GM12878 (cell line): ENCODE results near the gene PRKCE. TPM values are rescaled to one million over a fixed set of nuclear protein-coding genes. Genes with fewer than 3 reads are reported as not detected.
A peak's percentile ranks its signal among the peaks of the same experiment; 100 is the strongest.

Experiments
- DPF2 ChIP-seq: fragments of 450-650 bp; IDR thresholded peaks from 2 replicates; pipeline ENCODE4 v1.6.1; 2017; ENCODE audit warnings: mild to moderate bottlenecking
- EED ChIP-seq: sonication (generic); IDR thresholded peaks from 2 replicates; pipeline ENCODE4 v1.6.1; 2016; ENCODE audit warnings: antibody characterized with exemption, low read depth
- FOXK2 ChIP-seq: fragments of 450-650 bp; IDR thresholded peaks from 2 replicates; pipeline ENCODE4 v1.6.1; 2017; ENCODE audit warnings: mild to moderate bottlenecking, moderate library complexity
- HDGF ChIP-seq: fragments of 450-650 bp; IDR thresholded peaks from 2 replicates; pipeline ENCODE4 v1.6.1; 2016; ENCODE audit warnings: antibody characterized with exemption
- JUND ChIP-seq: IDR thresholded peaks from 2 replicates; pipeline ENCODE4 v1.6.1; 2012; ENCODE audit warnings: low read depth, mild to moderate bottlenecking, low read length, improper control_type of control experiment, moderate library complexity
- MEF2A ChIP-seq: IDR thresholded peaks from 2 replicates; pipeline ENCODE4 v1.6.1; 2011; ENCODE audit warnings: low read depth, mild to moderate bottlenecking, low read length, moderate library complexity; ENCODE audit not compliant: insufficient read depth
- MTA2 ChIP-seq: fragments of 450-650 bp; IDR thresholded peaks from 2 replicates; pipeline ENCODE4 v1.6.1; 2016; ENCODE audit warnings: low read depth, mild to moderate bottlenecking, moderate library complexity
- MYB ChIP-seq: fragments of 150-350 bp; IDR thresholded peaks from 2 replicates; pipeline ENCODE4 v1.6.1; 2014; ENCODE audit warnings: mild to moderate bottlenecking, low read depth, low read length, borderline replicate concordance
- NFIC ChIP-seq: IDR thresholded peaks from 2 replicates; pipeline ENCODE4 v1.6.1; 2012; ENCODE audit warnings: low read depth, mild to moderate bottlenecking, inconsistent platforms, low read length, moderate library complexity
- NR2F1 ChIP-seq: fragments of 450-650 bp; conservative IDR thresholded peaks from 2 replicates; pipeline ENCODE4 v1.6.1; 2017; ENCODE audit warnings: mild to moderate bottlenecking
- POU2F2 ChIP-seq: IDR thresholded peaks from 3 replicates; pipeline ENCODE4 v1.6.1; 2011; ENCODE audit warnings: low read depth, mild to moderate bottlenecking, low read length, borderline replicate concordance
- WRNIP1 ChIP-seq: IDR thresholded peaks from 2 replicates; pipeline ENCODE4 v1.6.1; 2011; ENCODE audit warnings: low read depth, low read length, improper control_type of control experiment, borderline replicate concordance
- ZBED1 ChIP-seq: IDR thresholded peaks from 2 replicates; pipeline ENCODE4 v1.6.1; 2016; ENCODE audit warnings: borderline replicate concordance
- polyA plus RNA-seq, 11 experiments: library from polyadenylated mRNA; depleted of rRNA in 4 of 11; unstranded in 6 of 11; stranded (reverse) in 5 of 11; fragments of >200 nt; fragmentation: Nextera tagmentation in 4 of 11; fragmentation: Illumina TruSeq in 1 of 11; extraction: Ambion mirVana in 4 of 11; extraction: Trizol in 1 of 11; gene quantifications; 1 replicate in 1 of 11; 2 replicates in 10 of 11; pipeline versions ENCODE4 v1.2.1 to v1.2.3, GENCODE V29; 2011 to 2016; ENCODE audit warnings: inconsistent platforms in 2 of 11, missing spikeins in 2 of 11, low read depth in 1 of 11
- total RNA-seq, 4 experiments: library from RNA; depleted of rRNA in 3 of 4; stranded (reverse); fragments of >200 nt in 3 of 4; fragmentation: Illumina TruSeq in 1 of 4; extraction: Trizol in 1 of 4; gene quantifications; 2 replicates each; pipeline versions ENCODE4 v1.2.1 to v1.2.3, GENCODE V29; 2013 to 2021
- TF ChIP-seq, protein P1 (sequence below): IDR thresholded peaks from 2 replicates; pipeline ENCODE4 v1.6.1; 2012; ENCODE audit warnings: low read depth, low read length, improper control_type of control experiment
- TF ChIP-seq, protein P2 (sequence below): fragments of 450-650 bp; IDR thresholded peaks from 2 replicates; pipeline ENCODE4 v1.6.1; 2016; ENCODE audit warnings: mild to moderate bottlenecking
- TF ChIP-seq, protein P3 (sequence below): IDR thresholded peaks from 2 replicates; pipeline ENCODE4 v1.6.1; 2011; ENCODE audit warnings: borderline replicate concordance, low read depth, mild to moderate bottlenecking, moderate library complexity, low read length; ENCODE audit not compliant: insufficient read depth, poor library complexity, severe bottlenecking
- TF ChIP-seq, protein P4 (sequence below): fragments of 450-650 bp; IDR thresholded peaks from 2 replicates; pipeline ENCODE4 v1.6.1; 2018; ENCODE audit warnings: borderline replicate concordance, mild to moderate bottlenecking; ENCODE audit not compliant: partially characterized antibody
- TF ChIP-seq, protein P5 (sequence below): fragments of 150-350 bp; IDR thresholded peaks from 2 replicates; pipeline ENCODE4 v1.6.1; 2014; ENCODE audit warnings: mild to moderate bottlenecking, low read depth, low read length
- TF ChIP-seq, protein P6 (sequence below): IDR thresholded peaks from 2 replicates; pipeline ENCODE4 v1.6.1; 2011; ENCODE audit warnings: low read depth, low read length, improper control_type of control experiment, borderline replicate concordance

The PRKCE gene
- total and polyA plus RNA-seq, 10 of the 15 experiments (the other 5 are each of a cell fraction or from before 2014, with no cell fraction given): 2.6 to 28.2 (median 11.3) TPM

DNA sequence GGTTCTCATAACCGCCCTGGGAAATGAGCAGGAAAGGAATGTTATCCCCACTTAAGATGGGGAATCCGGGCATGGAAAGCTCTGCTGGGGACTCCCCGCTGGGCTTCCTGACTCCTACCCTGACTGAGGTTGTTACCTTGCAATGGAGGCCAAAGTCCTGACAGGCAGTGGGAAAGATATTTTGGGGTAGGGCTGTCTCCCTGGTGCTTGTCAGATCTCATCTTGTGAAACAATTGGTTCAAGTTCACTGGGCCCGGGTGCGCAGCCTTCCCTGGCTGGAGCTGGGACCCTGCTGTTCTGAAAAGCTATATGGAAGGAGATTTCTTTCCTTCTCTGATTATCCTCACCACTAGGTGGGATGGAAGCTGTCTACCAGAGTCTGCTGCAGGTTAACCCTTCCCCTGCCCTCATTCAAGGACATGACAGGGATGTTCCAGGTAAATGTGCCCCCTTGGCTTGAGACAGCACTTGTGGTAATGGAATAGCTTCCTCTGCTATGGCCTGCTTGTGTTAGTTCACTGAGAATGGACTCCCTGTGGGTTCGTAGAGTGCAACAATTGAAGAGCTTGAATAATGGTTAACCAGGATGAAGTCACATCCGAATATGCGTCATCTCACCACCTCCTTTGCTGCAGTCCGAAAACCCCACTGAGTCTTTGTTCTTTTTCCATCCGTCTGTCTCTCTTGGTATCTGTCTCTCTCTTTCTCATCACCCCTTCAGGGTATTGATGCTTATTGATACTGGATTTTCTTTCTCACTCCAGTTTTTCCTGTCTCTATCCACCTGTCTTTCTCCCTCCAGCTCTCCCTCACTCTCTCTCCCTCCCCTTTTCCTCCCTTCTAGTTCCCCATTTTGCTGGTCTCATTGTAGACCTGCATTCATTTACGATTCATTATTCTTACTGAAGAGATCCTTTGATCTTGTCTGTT is 577.9 kb downstream of the PRKCE start (continued):
- TF ChIP-seq NR2F1 (peak; percentile 49; the same call in 1 of the 2 replicates), EED (peak; percentile 77), ZBED1 (peak; percentile 81; the same call in 1 of the 2 replicates), MTA2 (peak; percentile 91), HDGF (peak; percentile 80), DPF2 (peak; percentile 91), MYB (0 out of 2 replicates have a peak, but pooled peaks have one; percentile 29), MEF2A (0 out of 2 replicates have a peak, but pooled peaks have one; percentile 6), JUND (peak; percentile 84; the same call in 1 of the 2 replicates), POU2F2 (peak; percentile 78; the same call in 1 of the 3 replicates), FOXK2 (no peak), NFIC (peak; percentile 87; the same call in 1 of the 2 replicates), WRNIP1 (no peak)
- TF ChIP-seq, protein P1, sequence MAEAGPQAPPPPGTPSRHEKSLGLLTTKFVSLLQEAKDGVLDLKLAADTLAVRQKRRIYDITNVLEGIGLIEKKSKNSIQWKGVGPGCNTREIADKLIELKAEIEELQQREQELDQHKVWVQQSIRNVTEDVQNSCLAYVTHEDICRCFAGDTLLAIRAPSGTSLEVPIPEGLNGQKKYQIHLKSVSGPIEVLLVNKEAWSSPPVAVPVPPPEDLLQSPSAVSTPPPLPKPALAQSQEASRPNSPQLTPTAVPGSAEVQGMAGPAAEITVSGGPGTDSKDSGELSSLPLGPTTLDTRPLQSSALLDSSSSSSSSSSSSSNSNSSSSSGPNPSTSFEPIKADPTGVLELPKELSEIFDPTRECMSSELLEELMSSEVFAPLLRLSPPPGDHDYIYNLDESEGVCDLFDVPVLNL: no peak
- TF ChIP-seq, protein P2, sequence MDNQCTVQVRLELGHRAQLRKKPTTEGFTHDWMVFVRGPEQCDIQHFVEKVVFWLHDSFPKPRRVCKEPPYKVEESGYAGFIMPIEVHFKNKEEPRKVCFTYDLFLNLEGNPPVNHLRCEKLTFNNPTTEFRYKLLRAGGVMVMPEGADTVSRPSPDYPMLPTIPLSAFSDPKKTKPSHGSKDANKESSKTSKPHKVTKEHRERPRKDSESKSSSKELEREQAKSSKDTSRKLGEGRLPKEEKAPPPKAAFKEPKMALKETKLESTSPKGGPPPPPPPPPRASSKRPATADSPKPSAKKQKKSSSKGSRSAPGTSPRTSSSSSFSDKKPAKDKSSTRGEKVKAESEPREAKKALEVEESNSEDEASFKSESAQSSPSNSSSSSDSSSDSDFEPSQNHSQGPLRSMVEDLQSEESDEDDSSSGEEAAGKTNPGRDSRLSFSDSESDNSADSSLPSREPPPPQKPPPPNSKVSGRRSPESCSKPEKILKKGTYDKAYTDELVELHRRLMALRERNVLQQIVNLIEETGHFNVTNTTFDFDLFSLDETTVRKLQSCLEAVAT: peak; percentile 91
- TF ChIP-seq, protein P3, sequence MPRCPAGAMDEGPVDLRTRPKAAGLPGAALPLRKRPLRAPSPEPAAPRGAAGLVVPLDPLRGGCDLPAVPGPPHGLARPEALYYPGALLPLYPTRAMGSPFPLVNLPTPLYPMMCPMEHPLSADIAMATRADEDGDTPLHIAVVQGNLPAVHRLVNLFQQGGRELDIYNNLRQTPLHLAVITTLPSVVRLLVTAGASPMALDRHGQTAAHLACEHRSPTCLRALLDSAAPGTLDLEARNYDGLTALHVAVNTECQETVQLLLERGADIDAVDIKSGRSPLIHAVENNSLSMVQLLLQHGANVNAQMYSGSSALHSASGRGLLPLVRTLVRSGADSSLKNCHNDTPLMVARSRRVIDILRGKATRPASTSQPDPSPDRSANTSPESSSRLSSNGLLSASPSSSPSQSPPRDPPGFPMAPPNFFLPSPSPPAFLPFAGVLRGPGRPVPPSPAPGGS: peak; percentile 45
- TF ChIP-seq, protein P4, sequence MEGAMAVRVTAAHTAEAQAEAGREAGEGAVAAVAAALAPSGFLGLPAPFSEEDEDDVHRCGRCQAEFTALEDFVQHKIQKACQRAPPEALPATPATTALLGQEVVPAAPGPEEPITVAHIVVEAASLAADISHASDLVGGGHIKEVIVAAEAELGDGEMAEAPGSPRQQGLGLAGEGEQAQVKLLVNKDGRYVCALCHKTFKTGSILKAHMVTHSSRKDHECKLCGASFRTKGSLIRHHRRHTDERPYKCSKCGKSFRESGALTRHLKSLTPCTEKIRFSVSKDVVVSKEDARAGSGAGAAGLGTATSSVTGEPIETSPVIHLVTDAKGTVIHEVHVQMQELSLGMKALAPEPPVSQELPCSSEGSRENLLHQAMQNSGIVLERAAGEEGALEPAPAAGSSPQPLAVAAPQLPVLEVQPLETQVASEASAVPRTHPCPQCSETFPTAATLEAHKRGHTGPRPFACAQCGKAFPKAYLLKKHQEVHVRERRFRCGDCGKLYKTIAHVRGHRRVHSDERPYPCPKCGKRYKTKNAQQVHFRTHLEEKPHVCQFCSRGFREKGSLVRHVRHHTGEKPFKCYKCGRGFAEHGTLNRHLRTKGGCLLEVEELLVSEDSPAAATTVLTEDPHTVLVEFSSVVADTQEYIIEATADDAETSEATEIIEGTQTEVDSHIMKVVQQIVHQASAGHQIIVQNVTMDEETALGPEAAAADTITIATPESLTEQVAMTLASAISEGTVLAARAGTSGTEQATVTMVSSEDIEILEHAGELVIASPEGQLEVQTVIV: peak; percentile 43
- TF ChIP-seq, protein P5, sequence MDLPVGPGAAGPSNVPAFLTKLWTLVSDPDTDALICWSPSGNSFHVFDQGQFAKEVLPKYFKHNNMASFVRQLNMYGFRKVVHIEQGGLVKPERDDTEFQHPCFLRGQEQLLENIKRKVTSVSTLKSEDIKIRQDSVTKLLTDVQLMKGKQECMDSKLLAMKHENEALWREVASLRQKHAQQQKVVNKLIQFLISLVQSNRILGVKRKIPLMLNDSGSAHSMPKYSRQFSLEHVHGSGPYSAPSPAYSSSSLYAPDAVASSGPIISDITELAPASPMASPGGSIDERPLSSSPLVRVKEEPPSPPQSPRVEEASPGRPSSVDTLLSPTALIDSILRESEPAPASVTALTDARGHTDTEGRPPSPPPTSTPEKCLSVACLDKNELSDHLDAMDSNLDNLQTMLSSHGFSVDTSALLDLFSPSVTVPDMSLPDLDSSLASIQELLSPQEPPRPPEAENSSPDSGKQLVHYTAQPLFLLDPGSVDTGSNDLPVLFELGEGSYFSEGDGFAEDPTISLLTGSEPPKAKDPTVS: no peak
- TF ChIP-seq, protein P6, sequence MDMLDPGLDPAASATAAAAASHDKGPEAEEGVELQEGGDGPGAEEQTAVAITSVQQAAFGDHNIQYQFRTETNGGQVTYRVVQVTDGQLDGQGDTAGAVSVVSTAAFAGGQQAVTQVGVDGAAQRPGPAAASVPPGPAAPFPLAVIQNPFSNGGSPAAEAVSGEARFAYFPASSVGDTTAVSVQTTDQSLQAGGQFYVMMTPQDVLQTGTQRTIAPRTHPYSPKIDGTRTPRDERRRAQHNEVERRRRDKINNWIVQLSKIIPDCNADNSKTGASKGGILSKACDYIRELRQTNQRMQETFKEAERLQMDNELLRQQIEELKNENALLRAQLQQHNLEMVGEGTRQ: no peak
